Stimulated activated CD8-positive, alpha-beta memory T cell treated with anti-CD3 and anti-CD28 coated beads, Interleukin-4, amount 100 ng/mL, for 1 hour (primary cell): ENCODE measurements around the gene ERGIC3.

Source experiments
- DNase-seq, 2 donors: peaks; one replicate each; pipeline ENCODE4 v3.0.0-alpha.2; 2020; ENCODE audit warnings: low read depth in 2 of 2, low spot score in 1 of 2

ERGIC3 gene

GRCh38 chr20:35595901-35596300 is 54.0 kb downstream of the ERGIC3 start:
- DNase-seq = no peak

- no peak for DNase-seq
Observed at GRCh38 chr20:35597186-35597585, 55.3 kb downstream of the ERGIC3 start.

- DNase-seq = no peak
Observed at GRCh38 chr20:35598476-35598875, 56.6 kb downstream of the ERGIC3 start.

GRCh38 chr20:35598899-35599775 is 57.3 kb downstream of the ERGIC3 start:
- DNase-seq = no peak

GRCh38 chr20:35599776-35600120 is 57.9 kb downstream of the ERGIC3 start:
- no peak for DNase-seq

DNA sequence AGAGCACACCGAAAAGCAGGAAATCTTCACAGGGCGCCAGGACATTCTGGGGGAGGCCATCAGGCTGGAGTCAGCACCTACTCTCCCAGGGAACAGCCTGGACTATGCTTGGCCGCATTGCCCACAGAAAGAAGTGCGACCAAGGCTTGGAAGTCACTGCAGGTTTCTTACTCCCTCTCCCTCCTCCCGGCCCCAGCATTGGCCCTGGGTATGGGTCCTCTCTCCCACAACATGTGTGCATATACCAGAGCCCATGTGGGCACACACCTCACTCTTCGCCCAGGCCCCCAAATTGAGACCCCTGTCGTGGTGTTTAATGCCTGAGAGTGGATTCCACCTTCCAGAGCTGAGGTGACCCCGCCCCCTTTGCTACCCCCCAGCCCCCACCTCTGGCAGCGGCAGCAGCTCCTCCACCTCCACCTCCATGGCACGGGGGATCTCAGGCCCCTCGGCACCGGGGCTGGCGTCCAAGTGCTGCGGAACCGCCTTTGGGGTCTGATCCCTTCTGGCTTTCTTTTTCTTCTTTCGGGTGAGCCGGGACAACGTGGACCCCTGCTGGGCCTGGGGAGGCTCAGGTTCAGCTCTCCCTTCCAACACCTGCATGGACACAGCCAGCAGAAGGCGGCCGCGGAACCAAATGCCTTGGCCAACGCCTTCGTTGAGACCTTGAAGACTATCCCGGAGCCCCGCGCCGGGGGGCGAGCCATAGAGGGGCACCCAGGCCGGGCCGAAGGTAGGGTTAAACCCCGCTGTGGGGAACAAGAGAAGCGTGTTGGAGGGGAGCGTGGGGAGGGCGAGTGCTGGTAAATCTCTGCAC is 58.5 kb downstream of the ERGIC3 start:
- no peak for DNase-seq

GRCh38 chr20:35600993-35601973 is 59.4 kb downstream of the ERGIC3 start:
- DNase-seq = peak; percentile 36 to 55

GRCh38 chr20:35601990-35602389 is 60.1 kb downstream of the ERGIC3 start:
- no peak for DNase-seq

GRCh38 chr20:35602851-35603495 is 61.1 kb downstream of the ERGIC3 start:
- DNase-seq = no peak

DNA sequence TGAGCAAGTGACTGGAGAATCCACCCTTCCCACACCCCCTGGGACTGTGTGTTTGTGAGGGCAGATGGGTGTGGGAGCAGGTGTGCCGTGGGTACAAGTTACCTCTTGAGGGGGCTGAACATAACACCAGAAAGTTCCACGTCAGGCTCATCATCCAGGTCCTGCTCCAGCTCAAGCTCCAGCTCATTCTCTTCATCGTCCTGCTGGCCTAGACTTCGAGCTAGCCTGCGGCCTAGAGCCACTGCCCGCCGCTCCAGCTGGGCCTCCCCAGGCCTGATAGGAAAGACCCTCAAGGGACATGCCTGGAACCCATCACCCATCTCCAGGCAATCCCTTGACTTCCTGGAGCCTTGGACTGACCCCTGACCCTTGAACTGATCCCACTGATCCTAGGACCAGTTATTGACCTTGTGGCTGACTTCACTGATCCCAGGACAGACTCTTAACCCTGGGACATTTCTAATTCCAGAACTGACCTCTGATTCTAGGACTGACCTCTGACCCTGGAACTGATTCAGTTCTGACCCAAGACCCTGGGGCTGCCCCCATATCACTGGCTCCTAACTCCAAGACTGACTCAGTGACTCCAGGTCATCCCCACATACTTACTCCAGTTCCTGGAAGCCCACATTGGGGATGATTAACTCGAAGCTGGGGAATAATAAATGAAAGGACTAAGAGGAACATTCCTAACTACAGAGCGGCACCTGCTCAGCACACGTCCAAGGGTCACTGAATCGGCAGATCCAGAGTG is 62.0 kb downstream of the ERGIC3 start:
- no peak for DNase-seq

GRCh38 chr20:35604449-35604747 is 62.5 kb downstream of the ERGIC3 start:
- no peak for DNase-seq

- no peak for DNase-seq
Observed at GRCh38 chr20:35606127-35606526, 64.2 kb downstream of the ERGIC3 start.
